Measurements from ENCODE around the gene ZDHHC7. TPM values are rescaled to one million over a fixed set of nuclear protein-coding genes. Genes with fewer than 3 reads are reported as not detected.

ZDHHC7 gene
- polyA plus RNA-seq, 3 donors: 43.7 to 50.8 (median 45.7) TPM

GRCh38 chr16:84999857-85000480, 11.4 kb downstream of the ZDHHC7 start:
- DNase-seq (ENCODE audit: low read depth in 3 of 3, low spot score in 2 of 3): no peak

DNA sequence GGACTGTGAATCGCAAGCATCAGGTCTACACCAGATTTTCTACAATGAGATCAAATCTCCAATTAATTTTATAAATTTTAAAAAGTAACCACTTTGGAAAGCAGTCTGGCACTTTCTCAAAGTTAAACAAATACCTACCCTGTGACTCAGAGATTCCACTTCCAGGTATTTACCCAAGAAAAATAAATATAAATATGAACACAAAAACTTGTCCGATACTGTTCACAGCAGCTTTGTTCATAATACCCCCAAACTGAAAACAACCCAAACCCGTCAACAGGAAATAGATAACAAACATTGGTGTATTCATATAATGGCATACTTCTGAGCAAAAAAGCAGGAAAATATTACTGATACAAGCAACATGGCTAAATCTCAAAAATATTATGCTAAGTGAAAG, 12.1 kb downstream of the ZDHHC7 start:
- DNase-seq (ENCODE audit: low read depth in 3 of 3, low spot score in 2 of 3): no peak

GRCh38 chr16:84996365-84996764, 15.0 kb downstream of the ZDHHC7 start:
- no peak for DNase-seq (ENCODE audit: low read depth in 3 of 3, low spot score in 2 of 3)

- DNase-seq (ENCODE audit: low read depth in 3 of 3, low spot score in 2 of 3): no peak
Observed at GRCh38 chr16:84995663-84996062, 15.7 kb downstream of the ZDHHC7 start.

DNA sequence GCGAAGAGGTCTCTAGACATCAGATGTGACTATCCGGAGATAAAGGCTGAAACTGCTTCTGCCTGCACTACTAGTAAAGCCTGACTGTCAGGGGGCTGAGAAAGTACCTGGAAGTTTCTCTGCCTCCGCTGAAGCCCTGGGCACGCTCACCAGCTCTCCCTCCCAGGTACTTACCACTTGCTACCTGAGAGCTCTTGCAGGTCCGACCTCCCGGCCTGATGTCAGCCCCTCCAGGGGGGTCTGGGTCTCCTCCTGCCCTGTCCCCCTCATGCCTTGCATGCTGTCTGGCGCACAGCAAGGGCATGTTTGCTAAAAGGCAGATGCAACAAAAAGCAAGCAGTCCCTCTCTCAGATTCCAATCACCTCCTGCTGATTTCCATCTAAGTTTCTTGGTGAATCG, 17.4 kb downstream of the ZDHHC7 start:
- DNase-seq (ENCODE audit: low read depth in 3 of 3, low spot score in 2 of 3): no peak

DNA sequence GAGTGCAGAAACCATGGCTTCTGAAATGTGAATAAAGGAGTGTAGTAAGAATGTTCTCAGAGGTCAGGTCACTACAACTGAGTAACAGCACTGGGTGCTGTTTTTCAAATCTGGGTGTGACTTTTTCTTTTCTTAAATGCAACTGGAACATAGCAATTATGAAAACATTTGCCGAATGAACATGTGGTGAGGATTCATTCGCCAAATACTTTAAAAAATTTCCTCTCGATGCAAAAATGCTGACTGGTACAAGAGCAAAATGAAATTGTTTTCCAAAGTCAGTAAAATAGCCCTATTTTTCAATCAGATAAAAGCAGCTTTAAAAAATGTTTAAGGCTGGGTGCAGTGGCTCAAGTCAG, 18.6 kb downstream of the ZDHHC7 start:
- no peak for DNase-seq (ENCODE audit: low read depth in 3 of 3, low spot score in 2 of 3)

DNA sequence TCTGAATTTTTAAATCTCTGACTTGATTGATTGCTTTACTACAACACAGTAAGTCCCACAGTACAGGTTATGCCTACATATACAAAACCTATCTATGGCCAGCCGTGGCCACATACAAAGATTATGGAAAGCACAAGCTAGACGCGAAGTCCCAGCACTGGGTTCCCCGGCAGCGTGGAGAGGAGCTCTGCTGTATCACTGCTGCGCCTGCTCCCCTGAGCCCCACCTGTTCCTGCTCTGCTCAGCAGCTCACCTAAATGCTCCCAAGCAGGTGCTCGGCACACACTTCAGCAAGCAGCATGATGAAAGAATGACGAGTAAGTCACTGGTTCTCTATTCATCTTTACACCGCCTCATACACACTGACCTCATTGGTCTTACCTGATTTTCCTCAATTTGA, 20.6 kb downstream of the ZDHHC7 start:
- DNase-seq (ENCODE audit: low read depth in 3 of 3, low spot score in 2 of 3): no peak

DNA sequence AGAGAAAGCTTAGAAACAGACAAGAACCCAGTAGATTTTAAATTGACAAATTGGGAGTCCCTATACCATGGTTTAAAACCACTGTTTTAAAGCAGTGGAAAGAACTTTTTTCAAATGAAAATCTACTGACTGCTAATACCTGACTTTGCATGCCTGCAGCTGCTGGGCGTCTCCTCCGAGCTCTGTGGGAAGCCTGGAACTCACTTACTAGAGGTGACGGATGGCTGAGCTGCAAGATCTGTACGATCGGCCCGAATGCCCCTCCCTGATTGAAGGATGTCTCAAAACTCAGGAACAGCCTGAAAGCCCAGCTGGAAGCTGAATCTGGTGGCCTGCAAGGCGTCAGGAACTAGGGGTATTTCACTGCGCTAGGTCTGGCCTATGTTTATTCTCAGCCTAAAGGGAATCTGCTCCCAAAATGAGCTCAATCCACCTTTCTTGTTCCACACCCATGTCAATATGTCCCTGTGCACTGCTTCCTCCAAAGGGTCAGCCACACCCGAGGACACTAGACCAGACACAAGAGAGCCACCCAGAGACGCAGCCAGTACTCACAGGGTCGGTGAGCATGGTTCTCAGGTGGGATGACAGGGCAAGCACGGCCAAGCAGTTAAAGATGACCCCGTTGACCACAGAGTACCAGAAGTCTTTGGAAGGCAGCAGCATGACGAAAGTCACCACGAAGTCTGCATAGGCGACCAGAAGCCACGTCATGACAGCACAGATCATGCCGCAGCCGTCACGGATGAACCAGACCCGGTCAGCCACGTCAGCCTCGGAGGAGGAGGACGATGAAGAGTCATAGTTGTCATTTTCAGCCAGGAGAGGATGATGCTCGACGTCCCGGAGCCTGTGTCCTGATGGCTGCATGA, 21.4 kb downstream of the ZDHHC7 start:
- no peak for DNase-seq (ENCODE audit: low read depth in 3 of 3, low spot score in 2 of 3)

- DNase-seq (ENCODE audit: low read depth in 3 of 3, low spot score in 2 of 3): no peak
Observed at GRCh38 chr16:84988328-84989080, 22.8 kb downstream of the ZDHHC7 start.

GRCh38 chr16:84986879-84987278, 24.5 kb downstream of the ZDHHC7 start:
- DNase-seq (ENCODE audit: low read depth in 3 of 3, low spot score in 2 of 3): no peak

DNA sequence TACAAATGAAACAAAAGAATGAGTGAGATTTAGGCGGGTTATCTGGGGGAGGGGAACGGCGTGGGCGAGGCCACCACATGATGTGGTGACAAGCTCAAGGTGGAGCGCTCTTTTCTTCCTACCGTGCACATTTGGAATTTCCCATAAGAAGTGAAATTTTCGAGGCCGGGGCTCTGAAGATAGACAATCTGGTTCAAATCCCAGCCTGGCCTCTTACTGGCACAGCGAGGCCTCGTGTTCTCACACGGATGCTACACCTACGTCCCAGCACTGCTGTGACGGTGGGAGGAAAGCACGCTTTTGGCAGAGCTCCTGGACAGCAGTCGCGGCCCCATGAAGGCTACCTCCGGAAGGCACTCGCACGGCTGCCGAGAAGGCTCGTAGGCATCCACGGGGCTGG, 25.2 kb downstream of the ZDHHC7 start:
- no peak for DNase-seq (ENCODE audit: low read depth in 3 of 3, low spot score in 2 of 3)

GRCh38 chr16:84985079-84986065, 26.0 kb downstream of the ZDHHC7 start:
- no peak for DNase-seq (ENCODE audit: low read depth in 3 of 3, low spot score in 2 of 3)

GRCh38 chr16:84982434-84982833, 28.9 kb downstream of the ZDHHC7 start:
- DNase-seq (ENCODE audit: low read depth in 3 of 3, low spot score in 2 of 3): no peak

- no peak for DNase-seq (ENCODE audit: low read depth in 3 of 3, low spot score in 2 of 3)
Observed at GRCh38 chr16:84979516-84979915, 31.8 kb downstream of the ZDHHC7 start.

GRCh38 chr16:84976644-84977400, 34.5 kb downstream of the ZDHHC7 start:
- DNase-seq (ENCODE audit: low read depth in 3 of 3, low spot score in 2 of 3): no peak

- DNase-seq (ENCODE audit: low read depth in 3 of 3, low spot score in 2 of 3): no peak
Observed at GRCh38 chr16:84975522-84975921, 35.8 kb downstream of the ZDHHC7 start.

DNA sequence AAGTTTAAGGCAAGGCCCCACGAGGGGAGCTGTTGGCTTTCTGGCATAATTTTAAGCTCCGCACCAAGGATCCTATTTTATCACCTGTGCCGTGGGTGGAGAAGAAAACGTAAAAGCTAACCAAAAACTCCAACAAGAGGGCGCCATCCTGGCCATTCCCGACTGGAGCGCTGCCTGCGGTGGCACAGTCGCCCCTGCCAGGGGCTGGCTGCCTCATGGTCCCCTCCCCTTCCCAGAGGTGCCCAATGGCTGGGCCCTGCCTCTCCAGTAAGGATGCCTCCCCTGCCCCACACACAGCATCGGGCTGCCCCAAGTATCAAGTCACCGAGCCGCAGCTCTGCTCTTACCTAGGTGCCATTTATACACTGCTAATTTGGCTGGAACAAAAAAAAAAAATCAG, 36.3 kb downstream of the ZDHHC7 start:
- DNase-seq (ENCODE audit: low read depth in 3 of 3, low spot score in 2 of 3): no peak

DNA sequence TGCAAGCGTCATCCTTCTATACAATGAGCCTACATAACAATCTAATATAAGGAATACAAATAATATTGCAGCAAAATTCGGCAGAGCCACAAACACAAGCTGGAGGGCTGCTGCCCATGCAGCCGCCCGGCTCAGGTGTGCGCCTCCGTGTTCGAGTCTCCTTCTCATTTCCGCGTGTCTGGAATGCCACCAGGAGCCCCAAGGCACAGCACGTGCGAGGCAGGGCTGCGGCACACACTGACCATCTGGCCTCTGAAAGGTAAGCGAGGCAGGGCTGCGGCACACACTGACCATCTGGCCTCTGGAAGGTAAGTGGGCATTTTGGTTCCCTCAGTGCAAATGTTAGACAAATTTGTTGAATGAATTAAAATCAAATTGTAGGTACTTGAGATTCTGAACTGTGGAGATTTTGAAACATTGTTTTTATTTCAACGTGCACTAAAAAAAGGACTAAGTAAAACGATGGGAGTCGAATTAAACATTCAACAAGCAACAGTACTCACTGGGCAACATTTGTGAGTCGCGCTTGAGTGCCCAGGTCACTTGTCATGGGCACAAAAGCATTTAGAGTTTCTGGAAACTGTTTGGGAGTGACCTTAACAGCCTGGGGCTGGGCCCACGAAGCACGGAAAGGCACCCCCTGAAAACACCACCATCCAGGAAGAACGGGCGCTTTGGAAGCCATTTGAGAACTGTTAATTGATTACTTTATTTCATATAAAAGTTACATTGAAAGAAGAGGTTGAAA, 37.4 kb downstream of the ZDHHC7 start:
- no peak for DNase-seq (ENCODE audit: low read depth in 3 of 3, low spot score in 2 of 3)

GRCh38 chr16:84973236-84973635, 38.1 kb downstream of the ZDHHC7 start:
- DNase-seq (ENCODE audit: low read depth in 3 of 3, low spot score in 2 of 3): no peak

Measured in right renal cortex interstitium (tissue), 3 donors.